GM12878 (cell line): Measurements from ENCODE around the gene MYL11. TPM values are rescaled to one million over a fixed set of nuclear protein-coding genes. Genes with fewer than 3 reads are reported as not detected.

Experiments
- CBFB ChIP-seq: IDR thresholded peaks from 2 replicates; pipeline ENCODE4 v1.6.1; 2016; ENCODE audit warnings: antibody characterized with exemption, low read depth
- CBX5 ChIP-seq: sonication (generic); IDR thresholded peaks from 2 replicates; pipeline ENCODE4 v1.6.1; 2016; ENCODE audit warnings: low read depth, moderate library complexity, mild to moderate bottlenecking, inconsistent platforms
- CHD1 ChIP-seq: IDR thresholded peaks from 2 replicates; pipeline ENCODE4 v1.6.1; 2012; ENCODE audit warnings: low read depth, low read length, improper control_type of control experiment
- FOXM1 ChIP-seq: IDR thresholded peaks from 2 replicates; pipeline ENCODE4 v1.6.1; 2012; ENCODE audit warnings: low read depth, mild to moderate bottlenecking, inconsistent platforms, low read length, moderate library complexity
- IKZF1 ChIP-seq: fragments of 450-650 bp; conservative IDR thresholded peaks from 2 replicates; pipeline ENCODE4 v1.6.1; 2017; ENCODE audit warnings: antibody characterized with exemption, mild to moderate bottlenecking
- MEF2B ChIP-seq: fragments of 450-650 bp; IDR thresholded peaks from 2 replicates; pipeline ENCODE4 v1.6.1; 2018; ENCODE audit warnings: mild to moderate bottlenecking, moderate library complexity; ENCODE audit not compliant: partially characterized antibody, poor library complexity, severe bottlenecking
- NFIC ChIP-seq: IDR thresholded peaks from 2 replicates; pipeline ENCODE4 v1.6.1; 2012; ENCODE audit warnings: low read depth, mild to moderate bottlenecking, inconsistent platforms, low read length, moderate library complexity
- NFYA ChIP-seq: IDR thresholded peaks from 2 replicates; pipeline ENCODE4 v1.6.1; 2011; ENCODE audit warnings: low read depth, mild to moderate bottlenecking, low read length, improper control_type of control experiment, borderline replicate concordance
- NR2C1 ChIP-seq: fragments of 450-650 bp; IDR thresholded peaks from 2 replicates; pipeline ENCODE4 v1.6.1; 2017; ENCODE audit warnings: antibody characterized with exemption, mild to moderate bottlenecking, moderate library complexity
- NR2C2 ChIP-seq: IDR thresholded peaks from 2 replicates; pipeline ENCODE4 v1.6.1; 2011; ENCODE audit warnings: borderline replicate concordance, low read depth; ENCODE audit not compliant: control insufficient read depth, insufficient read length
- NRF1 ChIP-seq: conservative IDR thresholded peaks from 2 replicates; pipeline ENCODE4 v1.6.1; 2011; ENCODE audit warnings: mild to moderate bottlenecking, low read depth, low read length, improper control_type of control experiment
- POLR2AphosphoS2 ChIP-seq: IDR thresholded peaks from 2 replicates; pipeline ENCODE4 v1.6.1; 2011; ENCODE audit warnings: low read depth, mild to moderate bottlenecking, low read length, improper control_type of control experiment, moderate library complexity
- RELA ChIP-seq: fragments of 450-650 bp; IDR thresholded peaks from 2 replicates; pipeline ENCODE4 v1.8.0; 2014; ENCODE audit warnings: borderline replicate concordance; ENCODE audit not compliant: partially characterized antibody
- RUNX3 ChIP-seq: IDR thresholded peaks from 2 replicates; pipeline ENCODE4 v1.6.1; 2012; ENCODE audit warnings: low read length, inconsistent platforms
- SIN3A ChIP-seq: IDR thresholded peaks from 2 replicates; pipeline ENCODE4 v1.6.1; 2012; ENCODE audit warnings: low read depth, low read length, improper control_type of control experiment
- SREBF2 ChIP-seq: IDR thresholded peaks from 2 replicates; pipeline ENCODE4 v1.6.1; 2012; ENCODE audit warnings: mild to moderate bottlenecking, low read length
- STAT3 ChIP-seq: IDR thresholded peaks from 2 replicates; pipeline ENCODE4 v1.6.1; 2011; ENCODE audit warnings: low read depth, low read length, improper control_type of control experiment
- TCF3 ChIP-seq: IDR thresholded peaks from 2 replicates; pipeline ENCODE4 v1.6.1; 2012; ENCODE audit warnings: low read depth, mild to moderate bottlenecking, low read length, borderline replicate concordance; ENCODE audit not compliant: insufficient read depth
- polyA plus RNA-seq, 11 experiments: library from polyadenylated mRNA; depleted of rRNA in 4 of 11; unstranded in 6 of 11; stranded (reverse) in 5 of 11; fragments of >200 nt; fragmentation: Nextera tagmentation in 4 of 11; fragmentation: Illumina TruSeq in 1 of 11; extraction: Ambion mirVana in 4 of 11; extraction: Trizol in 1 of 11; gene quantifications; 1 replicate in 1 of 11; 2 replicates in 10 of 11; pipeline versions ENCODE4 v1.2.1 to v1.2.3, GENCODE V29; 2011 to 2016; ENCODE audit warnings: inconsistent platforms in 2 of 11, missing spikeins in 2 of 11, low read depth in 1 of 11
- total RNA-seq, 4 experiments: library from RNA; depleted of rRNA in 3 of 4; stranded (reverse); fragments of >200 nt in 3 of 4; fragmentation: Illumina TruSeq in 1 of 4; extraction: Trizol in 1 of 4; gene quantifications; 2 replicates each; pipeline versions ENCODE4 v1.2.1 to v1.2.3, GENCODE V29; 2013 to 2021
- TF ChIP-seq, protein P1 (sequence below): fragments of 450-650 bp; IDR thresholded peaks from 2 replicates; pipeline ENCODE4 v1.6.1; 2017; ENCODE audit warnings: antibody characterized with exemption, mild to moderate bottlenecking, moderate library complexity
- TF ChIP-seq, protein P2 (sequence below): fragments of 450-650 bp; IDR thresholded peaks from 2 replicates; pipeline ENCODE4 v1.6.1; 2018; ENCODE audit warnings: borderline replicate concordance, mild to moderate bottlenecking; ENCODE audit not compliant: partially characterized antibody
- TF ChIP-seq, protein P3 (sequence below): IDR thresholded peaks from 2 replicates; pipeline ENCODE4 v1.6.1; 2012; ENCODE audit warnings: low read depth, low read length, improper control_type of control experiment
- TF ChIP-seq, protein P4 (sequence below): fragments of 450-650 bp; IDR thresholded peaks from 2 replicates; pipeline ENCODE4 v1.6.1; 2017; ENCODE audit warnings: mild to moderate bottlenecking

MYL11 gene
- total and polyA plus RNA-seq, 10 of the 15 experiments (the other 5 are each of a cell fraction or from before 2014, with no cell fraction given), result 0.19 to 1.2 (median 0.61) TPM; not detected in 5

- TF ChIP-seq FOXM1 (peak; percentile 87), MEF2B (peak; percentile 93), NRF1 (no peak), NR2C2 (no peak), CBX5 (peak; percentile 89), IKZF1 (peak; percentile 95), CBFB (peak; percentile 96), NR2C1 (peak; percentile 15; the same call in 1 of the 2 replicates), RELA (no peak), NFIC (peak; percentile 87), RUNX3 (peak; percentile 100), SIN3A (0 out of 2 replicates have a peak, but pooled peaks have one; percentile 53), STAT3 (no peak; the same call in 1 of the 2 replicates), POLR2AphosphoS2 (0 out of 2 replicates have a peak, but pooled peaks have one; percentile 1), SREBF2 (no peak), NFYA (no peak), CHD1 (no peak), TCF3 (0 out of 2 replicates have a peak, but pooled peaks have one; percentile 29)
- TF ChIP-seq, protein P1, sequence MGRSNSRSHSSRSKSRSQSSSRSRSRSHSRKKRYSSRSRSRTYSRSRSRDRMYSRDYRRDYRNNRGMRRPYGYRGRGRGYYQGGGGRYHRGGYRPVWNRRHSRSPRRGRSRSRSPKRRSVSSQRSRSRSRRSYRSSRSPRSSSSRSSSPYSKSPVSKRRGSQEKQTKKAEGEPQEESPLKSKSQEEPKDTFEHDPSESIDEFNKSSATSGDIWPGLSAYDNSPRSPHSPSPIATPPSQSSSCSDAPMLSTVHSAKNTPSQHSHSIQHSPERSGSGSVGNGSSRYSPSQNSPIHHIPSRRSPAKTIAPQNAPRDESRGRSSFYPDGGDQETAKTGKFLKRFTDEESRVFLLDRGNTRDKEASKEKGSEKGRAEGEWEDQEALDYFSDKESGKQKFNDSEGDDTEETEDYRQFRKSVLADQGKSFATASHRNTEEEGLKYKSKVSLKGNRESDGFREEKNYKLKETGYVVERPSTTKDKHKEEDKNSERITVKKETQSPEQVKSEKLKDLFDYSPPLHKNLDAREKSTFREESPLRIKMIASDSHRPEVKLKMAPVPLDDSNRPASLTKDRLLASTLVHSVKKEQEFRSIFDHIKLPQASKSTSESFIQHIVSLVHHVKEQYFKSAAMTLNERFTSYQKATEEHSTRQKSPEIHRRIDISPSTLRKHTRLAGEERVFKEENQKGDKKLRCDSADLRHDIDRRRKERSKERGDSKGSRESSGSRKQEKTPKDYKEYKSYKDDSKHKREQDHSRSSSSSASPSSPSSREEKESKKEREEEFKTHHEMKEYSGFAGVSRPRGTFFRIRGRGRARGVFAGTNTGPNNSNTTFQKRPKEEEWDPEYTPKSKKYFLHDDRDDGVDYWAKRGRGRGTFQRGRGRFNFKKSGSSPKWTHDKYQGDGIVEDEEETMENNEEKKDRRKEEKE, result no peak
- TF ChIP-seq, protein P2, sequence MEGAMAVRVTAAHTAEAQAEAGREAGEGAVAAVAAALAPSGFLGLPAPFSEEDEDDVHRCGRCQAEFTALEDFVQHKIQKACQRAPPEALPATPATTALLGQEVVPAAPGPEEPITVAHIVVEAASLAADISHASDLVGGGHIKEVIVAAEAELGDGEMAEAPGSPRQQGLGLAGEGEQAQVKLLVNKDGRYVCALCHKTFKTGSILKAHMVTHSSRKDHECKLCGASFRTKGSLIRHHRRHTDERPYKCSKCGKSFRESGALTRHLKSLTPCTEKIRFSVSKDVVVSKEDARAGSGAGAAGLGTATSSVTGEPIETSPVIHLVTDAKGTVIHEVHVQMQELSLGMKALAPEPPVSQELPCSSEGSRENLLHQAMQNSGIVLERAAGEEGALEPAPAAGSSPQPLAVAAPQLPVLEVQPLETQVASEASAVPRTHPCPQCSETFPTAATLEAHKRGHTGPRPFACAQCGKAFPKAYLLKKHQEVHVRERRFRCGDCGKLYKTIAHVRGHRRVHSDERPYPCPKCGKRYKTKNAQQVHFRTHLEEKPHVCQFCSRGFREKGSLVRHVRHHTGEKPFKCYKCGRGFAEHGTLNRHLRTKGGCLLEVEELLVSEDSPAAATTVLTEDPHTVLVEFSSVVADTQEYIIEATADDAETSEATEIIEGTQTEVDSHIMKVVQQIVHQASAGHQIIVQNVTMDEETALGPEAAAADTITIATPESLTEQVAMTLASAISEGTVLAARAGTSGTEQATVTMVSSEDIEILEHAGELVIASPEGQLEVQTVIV, result no peak
- TF ChIP-seq, protein P3, sequence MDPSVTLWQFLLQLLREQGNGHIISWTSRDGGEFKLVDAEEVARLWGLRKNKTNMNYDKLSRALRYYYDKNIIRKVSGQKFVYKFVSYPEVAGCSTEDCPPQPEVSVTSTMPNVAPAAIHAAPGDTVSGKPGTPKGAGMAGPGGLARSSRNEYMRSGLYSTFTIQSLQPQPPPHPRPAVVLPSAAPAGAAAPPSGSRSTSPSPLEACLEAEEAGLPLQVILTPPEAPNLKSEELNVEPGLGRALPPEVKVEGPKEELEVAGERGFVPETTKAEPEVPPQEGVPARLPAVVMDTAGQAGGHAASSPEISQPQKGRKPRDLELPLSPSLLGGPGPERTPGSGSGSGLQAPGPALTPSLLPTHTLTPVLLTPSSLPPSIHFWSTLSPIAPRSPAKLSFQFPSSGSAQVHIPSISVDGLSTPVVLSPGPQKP, result no peak
- TF ChIP-seq, protein P4, sequence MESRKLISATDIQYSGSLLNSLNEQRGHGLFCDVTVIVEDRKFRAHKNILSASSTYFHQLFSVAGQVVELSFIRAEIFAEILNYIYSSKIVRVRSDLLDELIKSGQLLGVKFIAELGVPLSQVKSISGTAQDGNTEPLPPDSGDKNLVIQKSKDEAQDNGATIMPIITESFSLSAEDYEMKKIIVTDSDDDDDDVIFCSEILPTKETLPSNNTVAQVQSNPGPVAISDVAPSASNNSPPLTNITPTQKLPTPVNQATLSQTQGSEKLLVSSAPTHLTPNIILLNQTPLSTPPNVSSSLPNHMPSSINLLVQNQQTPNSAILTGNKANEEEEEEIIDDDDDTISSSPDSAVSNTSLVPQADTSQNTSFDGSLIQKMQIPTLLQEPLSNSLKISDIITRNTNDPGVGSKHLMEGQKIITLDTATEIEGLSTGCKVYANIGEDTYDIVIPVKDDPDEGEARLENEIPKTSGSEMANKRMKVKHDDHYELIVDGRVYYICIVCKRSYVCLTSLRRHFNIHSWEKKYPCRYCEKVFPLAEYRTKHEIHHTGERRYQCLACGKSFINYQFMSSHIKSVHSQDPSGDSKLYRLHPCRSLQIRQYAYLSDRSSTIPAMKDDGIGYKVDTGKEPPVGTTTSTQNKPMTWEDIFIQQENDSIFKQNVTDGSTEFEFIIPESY, result no peak
These were observed 24.3 kb upstream of the MYL11 start (continued) for GRCh38 chr16:30350134-30350871.
